SU-DHL-6 (cell line): ENCODE data around the gene DSN1.

ENCODE experiments used
- H2AFZ ChIP-seq: fragments of 200-600 bp; sonication (generic); 2 replicates; pipeline ENCODE4 v1.6.1; 2014; ENCODE audit warnings: low read depth, mild to moderate bottlenecking, moderate library complexity, mixed read lengths, antibody characterized with exemption, low read length; ENCODE audit not compliant: severe bottlenecking
- H3F3A ChIP-seq: fragments of 200-600 bp; shearing (Covaris generic); 2 replicates; pipeline ENCODE4 v1.6.0; 2016; ENCODE audit warnings: antibody characterized with exemption, mild to moderate bottlenecking; ENCODE audit not compliant: insufficient read depth
- H3K27ac ChIP-seq: fragments of 200-600 bp; sonication (generic); 2 replicates; pipeline ENCODE4 v1.5.1; 2016; ENCODE audit warnings: low read depth, mild to moderate bottlenecking, low read length, moderate library complexity, mixed read lengths
- H3K27me3 ChIP-seq: fragments of 200-600 bp; sonication (generic), shearing (Covaris generic); 2 replicates; pipeline ENCODE4 v1.6.0; 2014; ENCODE audit warnings: mild to moderate bottlenecking, low read length
- H3K36me3 ChIP-seq: fragments of 200-600 bp; sonication (generic); 2 replicates; pipeline ENCODE4 v1.6.1; 2014; ENCODE audit warnings: mild to moderate bottlenecking, low read length, mixed read lengths
- H3K4me2 ChIP-seq: fragments of 300-600, 200-600 bp; shearing (Covaris generic), sonication (generic); 2 replicates; pipeline ENCODE4 v1.6.0; 2014; ENCODE audit warnings: low read length, low read depth, mild to moderate bottlenecking; ENCODE audit not compliant: poor library complexity, severe bottlenecking
- H3K4me3 ChIP-seq: fragments of 200-600 bp; sonication (generic); 2 replicates; pipeline ENCODE4 v1.5.1; 2014; ENCODE audit warnings: antibody characterized with exemption, low read length, mild to moderate bottlenecking, mixed read lengths; ENCODE audit not compliant: insufficient read depth, poor library complexity, severe bottlenecking
- H3K79me2 ChIP-seq: fragments of 200-600 bp; sonication (generic); 2 replicates; pipeline ENCODE4 v1.6.1; 2014; ENCODE audit warnings: mild to moderate bottlenecking, low read length, moderate library complexity; ENCODE audit not compliant: insufficient read depth
- H3K9ac ChIP-seq: fragments of 200-600 bp; sonication (generic); 2 replicates; pipeline ENCODE4 v1.7.0; 2014; ENCODE audit warnings: mild to moderate bottlenecking, low read length
- H3K9me2 ChIP-seq: fragments of 200-600 bp; sonication (generic); replicated peaks from 2 replicates; pipeline ENCODE4 v1.6.1; 2014; ENCODE audit warnings: low read length; ENCODE audit not compliant: insufficient read depth
- H3K9me3 ChIP-seq: fragments of 200-600 bp; sonication (generic); 2 replicates; pipeline ENCODE4 v1.6.1; 2014; ENCODE audit warnings: low read length, mixed read lengths; ENCODE audit not compliant: insufficient read depth
- H4K20me1 ChIP-seq: fragments of 200-600 bp; sonication (generic); 2 replicates; pipeline ENCODE4 v1.6.1; 2014; ENCODE audit warnings: low read depth, mild to moderate bottlenecking, antibody characterized with exemption, low read length, moderate library complexity, mixed read lengths
- EZH2phosphoT487 ChIP-seq: fragments of 200-600 bp; sonication (generic), shearing (Covaris generic); conservative IDR thresholded peaks from 2 replicates; pipeline ENCODE4 v1.6.1; 2018; ENCODE audit warnings: mild to moderate bottlenecking, antibody characterized with exemption, low read length, moderate library complexity, mixed read lengths
- TF ChIP-seq, protein P1 (sequence below): fragments of 200-600 bp; sonication (generic); IDR thresholded peaks from one replicate; pipeline ENCODE4 v1.5.1; 2017; ENCODE audit warnings: antibody characterized with exemption, mild to moderate bottlenecking, low read length, moderate library complexity; ENCODE audit not compliant: insufficient read depth, poor library complexity, severe bottlenecking

DSN1 gene

DNA sequence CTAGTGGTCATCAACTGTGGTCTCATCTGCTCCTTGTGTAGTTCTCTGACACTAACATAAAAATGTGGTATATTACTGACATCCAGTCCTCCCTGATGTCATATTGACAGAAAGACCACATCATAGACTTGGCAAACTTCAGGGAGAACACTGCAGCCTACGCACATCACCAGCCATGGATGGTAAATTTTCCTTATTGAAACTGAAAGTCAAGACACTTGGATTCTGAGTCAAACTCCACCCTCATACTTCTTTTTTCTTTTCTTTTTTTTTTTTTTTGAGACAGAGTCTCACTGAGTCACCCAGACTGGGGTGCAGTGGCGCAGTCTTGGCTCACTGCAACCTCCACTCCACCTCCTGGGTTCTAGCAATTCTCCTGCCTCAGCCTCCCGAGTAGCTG lies 53.1 kb downstream of the DSN1 start:
- Histone ChIP-seq H3K79me2 (0 out of 2 replicates have a peak, but pooled peaks cover 4% of the 10 kb centered on the region), H3F3A (no peaks in the 10 kb centered on the region), H4K20me1 (no peaks in the 10 kb centered on the region), H3K9me3 (no peaks in the 10 kb centered on the region), H3K4me3 (no peak overlapping the region), H3K9ac (no peak overlapping the region), H2AFZ (no peak overlapping the region), H3K36me3 (no peaks in the 10 kb centered on the region), H3K4me2 (no peak overlapping the region), H3K9me2 (no peaks in the 10 kb centered on the region), H3K27ac (no peak overlapping the region), H3K27me3 (no peaks in the 10 kb centered on the region)
- no peak for TF ChIP-seq EZH2phosphoT487
- TF ChIP-seq, protein P1, sequence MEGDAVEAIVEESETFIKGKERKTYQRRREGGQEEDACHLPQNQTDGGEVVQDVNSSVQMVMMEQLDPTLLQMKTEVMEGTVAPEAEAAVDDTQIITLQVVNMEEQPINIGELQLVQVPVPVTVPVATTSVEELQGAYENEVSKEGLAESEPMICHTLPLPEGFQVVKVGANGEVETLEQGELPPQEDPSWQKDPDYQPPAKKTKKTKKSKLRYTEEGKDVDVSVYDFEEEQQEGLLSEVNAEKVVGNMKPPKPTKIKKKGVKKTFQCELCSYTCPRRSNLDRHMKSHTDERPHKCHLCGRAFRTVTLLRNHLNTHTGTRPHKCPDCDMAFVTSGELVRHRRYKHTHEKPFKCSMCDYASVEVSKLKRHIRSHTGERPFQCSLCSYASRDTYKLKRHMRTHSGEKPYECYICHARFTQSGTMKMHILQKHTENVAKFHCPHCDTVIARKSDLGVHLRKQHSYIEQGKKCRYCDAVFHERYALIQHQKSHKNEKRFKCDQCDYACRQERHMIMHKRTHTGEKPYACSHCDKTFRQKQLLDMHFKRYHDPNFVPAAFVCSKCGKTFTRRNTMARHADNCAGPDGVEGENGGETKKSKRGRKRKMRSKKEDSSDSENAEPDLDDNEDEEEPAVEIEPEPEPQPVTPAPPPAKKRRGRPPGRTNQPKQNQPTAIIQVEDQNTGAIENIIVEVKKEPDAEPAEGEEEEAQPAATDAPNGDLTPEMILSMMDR = no peak

DNA sequence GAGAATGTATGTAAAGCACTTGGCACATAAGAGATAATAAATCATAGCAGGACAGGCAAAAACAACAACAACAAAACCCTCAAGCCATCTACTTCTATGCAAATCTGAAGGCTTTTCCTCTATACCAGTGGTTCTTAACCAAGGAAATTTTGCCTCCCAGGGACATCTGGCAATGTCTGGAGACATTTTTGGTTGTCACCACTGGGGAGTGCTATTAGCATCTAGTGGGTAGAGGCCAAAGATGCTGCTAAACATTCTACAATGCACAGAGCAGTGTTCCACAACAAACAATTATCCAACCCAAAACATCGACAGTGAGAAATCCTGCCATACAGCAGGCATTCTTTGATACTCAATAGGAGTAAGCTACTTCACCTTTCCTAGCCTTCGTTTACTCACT lies 55.9 kb downstream of the DSN1 start:
- H3K9ac ChIP-seq = no peak overlapping the region
- no peaks in the 10 kb centered on the region for H3F3A ChIP-seq
- H3K9me2 ChIP-seq = no peaks in the 10 kb centered on the region
- H3K4me3 ChIP-seq = no peak overlapping the region
- no peaks in the 10 kb centered on the region for H3K27me3 ChIP-seq
- no peak for TF ChIP-seq EZH2phosphoT487
- TF ChIP-seq, protein P1 = no peak
- no peaks in the 10 kb centered on the region for H3K79me2 ChIP-seq
- H3K27ac ChIP-seq = no peak overlapping the region
- no peak overlapping the region for H3K4me2 ChIP-seq
- no peaks in the 10 kb centered on the region for H3K36me3 ChIP-seq
- no peaks in the 10 kb centered on the region for H4K20me1 ChIP-seq
- H2AFZ ChIP-seq = no peak overlapping the region
- H3K9me3 ChIP-seq = no peaks in the 10 kb centered on the region

DNA sequence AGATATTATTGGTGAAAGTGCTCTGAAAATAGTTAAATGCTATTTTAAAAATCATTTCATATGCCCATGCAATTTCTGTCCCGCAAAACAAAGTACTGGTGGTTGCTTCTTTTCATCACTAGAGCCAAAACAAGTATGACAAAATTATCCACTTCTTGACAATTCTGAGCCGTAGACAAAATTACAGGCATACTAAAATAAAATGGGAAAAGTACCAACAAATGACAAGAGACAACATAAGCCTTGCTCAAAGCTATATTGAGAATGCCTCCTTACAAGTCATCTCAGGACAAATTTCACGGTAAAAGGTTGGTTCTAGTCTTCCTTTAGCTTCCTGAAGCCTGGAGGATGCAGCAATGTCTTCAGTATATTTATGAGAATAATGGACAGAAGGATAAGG lies 56.5 kb downstream of the DSN1 start:
- Histone ChIP-seq H3K36me3 (no peaks in the 10 kb centered on the region), H4K20me1 (no peaks in the 10 kb centered on the region), H3K27ac (no peak overlapping the region), H3K4me2 (no peak overlapping the region), H3K9me3 (no peaks in the 10 kb centered on the region), H3K9ac (no peak overlapping the region), H3K79me2 (no peaks in the 10 kb centered on the region), H3K27me3 (no peaks in the 10 kb centered on the region), H3F3A (no peaks in the 10 kb centered on the region), H3K4me3 (no peak overlapping the region), H2AFZ (no peak overlapping the region), H3K9me2 (no peaks in the 10 kb centered on the region)
- no peak for TF ChIP-seq EZH2phosphoT487

DNA sequence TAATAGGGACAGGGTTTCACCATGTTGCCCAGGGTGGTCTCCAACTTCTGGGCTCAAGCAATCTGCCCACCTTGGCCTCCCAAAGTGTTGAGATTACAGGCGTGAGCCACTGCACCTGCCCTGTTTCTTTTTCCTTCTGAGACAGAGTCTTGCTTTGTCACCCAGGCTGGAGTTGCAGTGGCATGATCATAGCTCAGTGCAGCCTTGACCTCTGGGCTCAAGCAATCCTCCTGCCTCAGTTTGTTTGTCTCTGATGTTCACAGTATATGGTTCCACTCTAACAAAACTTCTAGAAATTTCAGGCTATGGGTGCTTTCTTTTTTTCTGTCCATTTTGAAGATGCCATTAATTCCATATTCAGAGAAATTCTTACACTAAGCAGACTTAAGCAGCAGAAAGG lies 60.8 kb downstream of the DSN1 start:
- Histone ChIP-seq H3K4me3 (no peak overlapping the region), H3F3A (no peaks in the 10 kb centered on the region), H3K4me2 (no peak overlapping the region), H3K27me3 (no peaks in the 10 kb centered on the region), H3K36me3 (no peaks in the 10 kb centered on the region), H3K9me2 (no peaks in the 10 kb centered on the region), H3K9me3 (no peaks in the 10 kb centered on the region), H4K20me1 (no peaks in the 10 kb centered on the region), H2AFZ (no peak overlapping the region), H3K9ac (no peak overlapping the region), H3K79me2 (no peaks in the 10 kb centered on the region), H3K27ac (no peak overlapping the region)
- TF ChIP-seq EZH2phosphoT487 = no peak
- TF ChIP-seq, protein P1 = no peak
